Endodermal cell (in vitro differentiated cells): Measurements from ENCODE around the gene SAC3D1. TPM values are rescaled to one million over a fixed set of nuclear protein-coding genes. Genes with fewer than 3 reads are reported as not detected.

Source experiments
- DNase-seq: peaks from one replicate; pipeline ENCODE4 v3.0.0-alpha.2; 2017
- H3K27ac ChIP-seq: 2 replicates; pipeline ENCODE4 v1.5.1; 2013; ENCODE audit warnings: mild to moderate bottlenecking, low read depth, low read length, moderate library complexity
- H3K27me3 ChIP-seq: 2 replicates; pipeline ENCODE4 v1.6.1; 2013; ENCODE audit warnings: mild to moderate bottlenecking, low read length, moderate library complexity; ENCODE audit not compliant: insufficient read depth, control insufficient read depth, poor library complexity, severe bottlenecking
- H3K36me3 ChIP-seq: 2 replicates; pipeline ENCODE4 v1.7.0; 2013; ENCODE audit warnings: mild to moderate bottlenecking, low read length, moderate library complexity; ENCODE audit not compliant: control insufficient read depth, insufficient read depth
- H3K4me1 ChIP-seq: one replicate; pipeline ENCODE4 v1.7.0; 2013; ENCODE audit warnings: low read length; ENCODE audit not compliant: control insufficient read depth, insufficient read depth
- H3K4me3 ChIP-seq: 2 replicates; pipeline ENCODE4 v1.5.1; 2013; ENCODE audit warnings: mild to moderate bottlenecking, low read length, moderate library complexity
- H3K9ac ChIP-seq: 2 replicates; pipeline ENCODE4 v1.6.1; 2013; ENCODE audit warnings: mild to moderate bottlenecking, low read length, moderate library complexity; ENCODE audit not compliant: poor library complexity, severe bottlenecking; ENCODE audit errors: extremely low read depth
- H3K9me3 ChIP-seq: 2 replicates; pipeline ENCODE4 v1.6.1; 2013; ENCODE audit warnings: mild to moderate bottlenecking, low read length, moderate library complexity; ENCODE audit not compliant: control insufficient read depth
- H3K27ac Mint-ChIP-seq: 2 replicates; pipeline ENCODE4 v1.8.0; 2020; ENCODE audit warnings: mixed read lengths
- H3K27me3 Mint-ChIP-seq: 2 replicates; pipeline ENCODE4 v1.8.0; 2021; ENCODE audit warnings: mild to moderate bottlenecking, mixed read lengths; ENCODE audit not compliant: insufficient read depth
- H3K36me3 Mint-ChIP-seq: 2 replicates; pipeline ENCODE4 v1.8.0; 2020; ENCODE audit warnings: low read depth, mixed read lengths
- H3K4me1 Mint-ChIP-seq: 2 replicates; pipeline ENCODE4 v1.8.0; 2020; ENCODE audit warnings: mixed read lengths
- H3K4me3 Mint-ChIP-seq: 2 replicates; pipeline ENCODE4 v1.8.0; 2020; ENCODE audit warnings: mild to moderate bottlenecking, moderate library complexity, mixed read lengths
- H3K9me3 Mint-ChIP-seq: 2 replicates; pipeline ENCODE4 v1.8.0; 2020; ENCODE audit warnings: mild to moderate bottlenecking, mixed read lengths
- CTCF ChIP-seq: fragments of 200-600 bp; sonication (generic); conservative IDR thresholded peaks from 2 replicates; pipeline ENCODE4 v1.5.0; 2021; ENCODE audit warnings: antibody characterized with exemption, mild to moderate bottlenecking
- WGBS, 2 experiments: methylation state at CpG; one replicate each; pipeline versions ENCODE4 v1.1.5 to v1.1.7; 2013; ENCODE audit warnings: missing lambda C conversion rate in 2 of 2, mixed read lengths in 1 of 2; ENCODE audit not compliant: insufficient coverage in 1 of 2, insufficient read length in 1 of 2; 5-methylcytosine and 5-hydroxymethylcytosine counted together
- total RNA-seq, 2 donors: library from RNA; stranded (reverse); fragmentation: NEBNext Ultra II Directional in 1 of 2; extraction: Animal tissue kit (Norgen Biotek cat#: 25700) in 1 of 2; gene quantifications; 2 replicates in 1 of 2; 3 replicates in 1 of 2; pipeline ENCODE4 v1.2.1, GENCODE V29; 2021

SAC3D1 gene
- total RNA-seq, 2 donors from 2014 or later: 11.4 to 12.0 TPM

- H3K4me3 Mint-ChIP-seq: no peak overlapping the region
- H3K27ac ChIP-seq: no peak overlapping the region
- H3K9me3 ChIP-seq: no peaks in the 10 kb centered on the region
- no peaks in the 10 kb centered on the region for H3K36me3 ChIP-seq
- no peak overlapping the region for H3K27ac Mint-ChIP-seq
- H3K4me1 Mint-ChIP-seq: peaks cover 1% of the 10 kb centered on the region
- no peaks in the 10 kb centered on the region for H3K27me3 ChIP-seq
- H3K27me3 Mint-ChIP-seq: no peaks in the 10 kb centered on the region
- DNase-seq: no peak
- no peak for TF ChIP-seq CTCF
- no peak overlapping the region for H3K9ac ChIP-seq
- H3K36me3 Mint-ChIP-seq: no peaks in the 10 kb centered on the region
- no peaks in the 10 kb centered on the region for H3K9me3 Mint-ChIP-seq
- peaks cover 4% of the 10 kb centered on the region for H3K4me1 ChIP-seq
- no peak overlapping the region for H3K4me3 ChIP-seq
- 87 to 89% methylated on average over 3 to 11 of the region's 11 CpGs for WGBS, 2 experiments
Observed at GRCh38 chr11:65066315-65066714, 25.3 kb downstream of the SAC3D1 start.

GRCh38 chr11:65066805-65067291 is 25.8 kb downstream of the SAC3D1 start:
- Histone ChIP-seq H3K27me3 (no peaks in the 10 kb centered on the region), H3K4me1 (peaks cover 4% of the 10 kb centered on the region), H3K27ac (no peak overlapping the region), H3K4me3 (no peak overlapping the region), H3K9me3 (no peaks in the 10 kb centered on the region), H3K36me3 (no peaks in the 10 kb centered on the region), H3K9ac (no peak overlapping the region)
- no peak overlapping the region for H3K27ac Mint-ChIP-seq
- WGBS, 2 experiments: 76% methylated on average over 4 of the region's 4 CpGs; no CpG with 5 or more reads in 1 of the 2 experiments
- no peaks in the 10 kb centered on the region for H3K36me3 Mint-ChIP-seq
- no peaks in the 10 kb centered on the region for H3K27me3 Mint-ChIP-seq
- no peaks in the 10 kb centered on the region for H3K9me3 Mint-ChIP-seq
- peaks cover 1% of the 10 kb centered on the region for H3K4me1 Mint-ChIP-seq
- TF ChIP-seq CTCF: no peak
- peak; percentile 64 for DNase-seq
- H3K4me3 Mint-ChIP-seq: no peak overlapping the region

DNA sequence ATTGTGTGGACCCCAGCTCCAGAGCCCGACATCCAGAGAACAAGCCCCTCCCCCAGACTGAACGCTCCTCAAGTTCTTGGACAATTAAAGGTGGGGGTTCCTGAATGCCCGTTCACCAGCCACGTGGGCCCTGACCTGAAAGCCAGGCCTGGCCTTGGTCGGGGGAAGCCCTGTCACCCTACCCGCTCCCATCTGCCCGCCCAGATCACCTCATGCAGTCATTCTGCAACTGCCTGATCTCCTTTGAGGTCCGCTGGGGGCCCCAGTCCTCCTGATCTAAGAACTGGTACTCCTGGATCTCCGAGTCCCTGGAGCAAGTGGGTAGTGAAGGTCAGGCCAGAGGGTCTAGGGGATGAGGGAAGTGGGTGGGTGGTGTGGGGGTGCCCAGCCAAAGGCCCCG is 26.4 kb downstream of the SAC3D1 start:
- Mint-ChIP-seq H3K27ac (no peak overlapping the region), H3K27me3 (no peaks in the 10 kb centered on the region), H3K4me3 (no peak overlapping the region), H3K36me3 (no peaks in the 10 kb centered on the region), H3K4me1 (peaks cover 1% of the 10 kb centered on the region), H3K9me3 (no peaks in the 10 kb centered on the region)
- DNase-seq: no peak
- H3K4me3 ChIP-seq: no peak overlapping the region
- no peaks in the 10 kb centered on the region for H3K27me3 ChIP-seq
- 80 to 88% methylated on average over 1 to 10 of the region's 10 CpGs for WGBS, 2 experiments
- no peaks in the 10 kb centered on the region for H3K36me3 ChIP-seq
- H3K9me3 ChIP-seq: no peaks in the 10 kb centered on the region
- no peak overlapping the region for H3K9ac ChIP-seq
- H3K4me1 ChIP-seq: peaks cover 4% of the 10 kb centered on the region
- H3K27ac ChIP-seq: no peak overlapping the region
- no peak for TF ChIP-seq CTCF
